NCI-H187 treated with DMSO at 0.1 percent for 48 hours (cell line): Measurements from ENCODE around the gene GALR1.
"Not testable (repeated sequence)": the region's sequence is repeated elsewhere in the genome, so short reads cannot be mapped to it uniquely, and the experiment has no call there.

Experiments used
- DNase-seq: peaks from one replicate; lab custom pipeline; 2025; lab: John Stamatoyannopoulos, UW

Gene GALR1, protein sequence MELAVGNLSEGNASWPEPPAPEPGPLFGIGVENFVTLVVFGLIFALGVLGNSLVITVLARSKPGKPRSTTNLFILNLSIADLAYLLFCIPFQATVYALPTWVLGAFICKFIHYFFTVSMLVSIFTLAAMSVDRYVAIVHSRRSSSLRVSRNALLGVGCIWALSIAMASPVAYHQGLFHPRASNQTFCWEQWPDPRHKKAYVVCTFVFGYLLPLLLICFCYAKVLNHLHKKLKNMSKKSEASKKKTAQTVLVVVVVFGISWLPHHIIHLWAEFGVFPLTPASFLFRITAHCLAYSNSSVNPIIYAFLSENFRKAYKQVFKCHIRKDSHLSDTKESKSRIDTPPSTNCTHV

DNA sequence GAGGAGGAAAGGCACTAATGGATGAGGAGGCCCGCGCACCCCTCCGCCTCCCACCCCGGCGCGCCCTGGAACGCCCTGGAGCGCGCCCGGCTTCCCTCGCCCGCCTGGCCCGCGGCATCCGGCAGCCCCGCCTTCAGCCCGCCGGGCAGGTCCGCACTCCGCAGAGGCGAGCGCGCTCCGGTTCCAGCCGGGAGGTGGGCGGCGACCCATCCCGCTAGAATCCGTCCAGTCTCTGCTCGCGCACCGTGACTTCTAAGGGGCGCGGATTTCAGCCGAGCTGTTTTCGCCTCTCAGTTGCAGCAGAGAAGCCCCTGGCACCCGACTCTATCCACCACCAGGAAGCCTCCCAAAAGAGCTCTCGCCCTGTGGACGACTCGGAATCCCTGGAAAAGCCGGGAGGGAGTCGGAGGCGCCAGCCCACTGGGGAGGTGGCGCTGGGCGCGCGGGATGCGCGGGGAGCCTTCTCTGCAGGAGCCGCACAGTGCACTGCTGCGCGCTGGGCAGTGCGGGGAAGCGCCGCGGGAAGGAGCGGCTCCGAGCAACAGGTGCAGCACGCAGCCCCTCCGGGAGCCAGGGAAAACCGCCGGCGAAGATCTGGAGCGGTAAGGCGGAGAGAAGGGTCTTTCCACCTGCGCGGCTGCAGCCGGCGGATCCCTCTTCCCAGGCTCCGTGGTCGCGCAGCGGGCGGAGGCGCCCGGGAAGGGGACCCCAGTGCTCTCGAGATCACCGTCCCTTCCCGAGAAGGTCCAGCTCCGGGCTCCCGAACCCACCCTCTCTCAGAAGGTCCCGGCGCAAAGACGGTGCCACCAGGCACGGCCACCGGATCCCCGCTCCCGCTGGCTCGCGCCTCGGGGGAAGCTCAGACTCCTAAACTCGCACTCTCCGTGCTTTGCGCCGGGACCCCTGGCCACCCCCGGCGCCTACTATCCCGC is at the start of gene GALR1:
Gene GALR1, plus strand, starts transcription at position 280 of the 932 bp plus-strand sequence. CDS start 701 bp downstream, outside the sequence.
- no peak for DNase-seq

DNA sequence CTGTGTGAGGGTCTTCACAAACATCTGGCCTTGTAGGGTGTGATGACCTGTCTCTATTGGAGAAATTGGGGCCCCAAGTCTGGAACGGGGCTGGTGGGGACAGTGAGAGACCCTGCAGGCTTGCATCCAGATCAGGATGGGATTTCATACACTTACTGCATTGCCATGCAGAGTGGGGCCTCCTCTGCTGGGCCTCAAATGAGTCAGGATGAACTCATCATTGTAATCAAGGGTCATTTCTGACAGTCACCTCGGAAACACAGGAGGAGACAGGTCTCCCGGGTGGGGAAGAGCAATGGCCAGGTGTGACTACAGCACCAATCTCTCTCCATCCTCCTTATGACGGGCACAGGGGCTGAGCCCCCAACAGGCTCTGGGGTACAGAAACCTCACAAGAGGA is 48.1 kb upstream of the GALR1 start:
- no peak for DNase-seq

DNA sequence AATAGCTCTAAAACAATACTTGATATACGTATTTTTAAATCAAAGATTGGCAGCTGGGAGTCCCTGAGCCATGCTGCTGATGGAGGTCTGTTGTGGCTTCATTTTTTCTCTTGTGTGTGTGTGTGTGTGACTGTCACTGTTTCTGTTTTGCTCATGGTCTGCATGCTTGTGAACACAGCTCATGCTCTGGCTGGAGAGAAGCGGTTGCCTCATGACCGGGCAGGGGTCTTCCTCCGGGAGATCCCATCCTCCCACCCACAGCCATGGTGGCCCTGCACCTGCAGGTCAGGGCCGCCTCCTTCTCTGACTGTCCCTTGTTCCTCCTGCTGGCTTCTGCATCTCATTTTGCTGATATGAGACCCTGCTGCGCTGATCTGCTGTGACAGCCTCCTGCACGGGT is 47.3 kb upstream of the GALR1 start:
- DNase-seq, result no peak

DNA sequence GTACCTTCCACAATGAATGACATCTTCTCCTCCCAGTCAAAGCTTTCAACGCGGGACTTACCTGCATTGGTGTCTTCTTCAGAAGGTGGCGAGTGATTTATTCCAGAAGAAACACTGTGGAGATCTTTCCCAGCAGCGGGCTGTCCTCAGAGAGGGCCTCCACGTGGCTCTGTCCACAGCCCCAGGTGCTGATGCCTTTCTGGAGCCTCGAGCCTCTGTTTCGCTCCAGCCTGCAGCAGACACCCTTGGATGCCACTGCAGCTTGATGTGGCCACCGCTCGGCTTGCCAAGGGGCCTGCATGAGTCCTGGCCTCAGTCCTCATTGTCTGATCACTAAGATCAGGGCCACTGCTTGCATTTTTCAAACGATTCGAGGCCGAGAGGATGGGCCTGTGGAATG is 46.6 kb upstream of the GALR1 start:
- no peak for DNase-seq

DNA sequence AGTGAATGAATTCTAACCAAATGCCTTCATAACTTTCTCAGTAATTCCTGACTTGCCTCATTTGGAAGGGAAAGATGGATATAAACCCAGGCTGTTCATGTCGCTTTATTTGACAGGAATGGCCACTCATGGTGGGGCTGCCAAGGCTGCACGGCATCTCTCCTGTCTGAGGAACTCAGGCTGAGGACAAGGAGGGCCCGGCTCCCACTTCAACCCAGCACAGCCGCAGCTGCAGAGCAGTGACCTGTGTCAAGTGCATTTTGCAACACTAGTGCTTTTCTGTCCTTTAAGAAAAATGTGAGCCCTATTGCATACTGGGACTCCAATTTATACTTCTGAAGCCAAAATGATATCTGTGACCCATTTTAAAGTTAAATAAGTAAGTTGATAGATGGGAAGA is 45.8 kb upstream of the GALR1 start:
- DNase-seq, result no peak

DNA sequence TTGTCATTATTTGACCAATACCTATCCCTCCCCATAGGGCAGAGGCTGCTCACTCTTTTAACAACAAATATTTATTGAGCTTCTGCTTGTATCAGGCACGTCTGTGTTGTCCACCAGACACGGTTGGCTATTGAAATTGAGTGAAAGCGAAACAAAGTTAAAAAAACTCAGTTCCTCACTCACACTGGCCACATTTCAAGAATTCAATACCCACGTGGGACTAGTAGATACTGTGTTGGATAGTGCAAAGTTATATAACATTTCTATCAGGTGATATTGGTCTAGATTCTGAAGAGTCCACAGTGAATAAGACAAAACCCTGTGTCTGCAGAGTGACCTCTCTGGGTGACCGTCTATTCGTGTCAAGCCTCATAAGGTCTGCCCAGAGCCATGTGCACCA is 43.9 kb upstream of the GALR1 start:
- DNase-seq, result no peak

DNA sequence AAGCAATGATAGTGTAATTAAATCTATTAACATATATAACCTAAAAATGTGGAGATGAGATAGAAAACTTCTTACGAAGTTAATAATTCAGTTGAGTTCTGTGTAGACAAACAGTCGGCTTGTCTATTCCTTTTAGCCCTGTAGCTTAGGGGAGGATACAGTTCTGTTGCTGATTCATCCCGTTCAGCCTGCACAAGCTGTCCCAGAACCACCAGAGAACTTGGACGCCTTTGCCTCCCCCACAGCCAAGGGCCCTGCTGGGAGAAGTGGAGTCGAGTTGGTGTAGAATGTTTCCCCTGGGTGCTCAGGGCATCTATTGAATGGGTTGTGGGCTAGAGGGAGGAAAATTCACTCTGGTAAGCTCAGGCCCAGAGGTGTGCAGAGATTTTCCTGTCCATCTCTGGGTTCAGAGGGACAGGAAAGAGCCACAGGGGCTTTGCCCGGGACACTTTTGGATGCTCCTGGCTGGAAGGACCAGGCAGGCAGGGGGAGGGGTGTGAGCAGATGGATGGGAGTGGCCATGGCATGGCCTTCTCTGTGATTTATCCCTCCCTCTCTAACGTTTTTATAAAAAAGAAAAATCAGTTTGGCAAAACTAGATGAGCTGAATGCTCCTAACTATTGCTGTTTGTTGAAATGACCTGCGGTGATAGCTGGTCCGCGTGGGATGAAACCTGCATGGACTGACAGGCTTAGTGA is 42.8 kb upstream of the GALR1 start:
- DNase-seq, result no peak

DNA sequence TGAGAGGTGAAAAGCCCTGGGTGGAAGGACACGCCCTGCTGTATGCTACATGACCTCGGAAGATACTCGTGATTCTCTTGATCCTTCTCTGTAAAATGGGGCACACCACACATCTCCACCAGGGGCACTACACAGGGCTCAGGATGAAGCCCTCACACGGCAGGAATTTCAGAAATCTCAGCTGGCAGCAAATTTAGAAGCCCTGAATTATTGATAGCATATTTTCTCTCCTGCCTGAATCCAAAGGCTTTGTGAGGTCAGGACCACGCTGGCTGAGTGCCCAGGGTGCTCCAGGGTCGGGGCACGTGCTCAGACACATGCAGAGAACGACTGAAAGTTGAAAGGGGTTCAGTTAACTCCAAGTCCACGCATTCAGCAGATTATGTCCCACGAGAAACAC is 42.1 kb upstream of the GALR1 start:
- no peak for DNase-seq

DNA sequence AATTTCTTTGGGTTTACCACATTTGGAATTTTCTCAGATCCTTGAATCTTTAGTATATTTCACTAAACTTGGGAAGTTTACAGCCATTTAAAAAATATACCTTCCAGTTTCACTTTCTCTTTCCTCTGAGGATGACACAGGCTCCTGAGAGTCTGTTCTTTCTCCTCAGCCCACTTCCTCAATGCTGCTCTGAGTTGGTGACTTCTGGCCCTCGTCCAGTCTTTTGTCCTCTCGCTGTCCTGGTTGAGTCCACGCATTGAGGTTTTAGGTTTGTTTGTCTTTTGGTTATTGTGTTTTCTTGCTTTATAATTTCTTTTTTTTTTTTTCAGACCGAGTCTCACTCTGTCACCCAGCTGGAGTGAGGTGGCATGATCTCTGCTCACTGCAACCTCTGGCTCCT is 40.7 kb upstream of the GALR1 start:
- no peak for DNase-seq

DNA sequence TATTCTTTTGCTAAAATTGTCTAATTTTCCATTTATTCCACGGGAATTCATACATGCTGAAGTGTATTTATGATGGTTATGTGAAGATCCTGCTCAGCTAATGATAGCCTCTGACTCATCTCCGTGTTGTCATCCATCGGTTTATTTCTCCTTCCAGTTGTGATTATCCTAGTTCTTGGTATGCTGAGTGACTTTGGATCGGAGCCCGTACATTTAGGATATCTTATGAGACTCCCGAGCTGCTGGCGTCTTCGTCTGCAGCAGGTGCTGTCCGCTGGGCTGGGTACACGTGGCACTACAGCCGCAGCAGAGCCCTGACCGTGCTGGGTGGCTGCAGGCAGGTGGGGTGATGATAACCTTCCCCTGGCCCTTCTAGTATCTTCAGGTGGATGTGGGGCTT is 40.1 kb upstream of the GALR1 start:
- no peak for DNase-seq

DNA sequence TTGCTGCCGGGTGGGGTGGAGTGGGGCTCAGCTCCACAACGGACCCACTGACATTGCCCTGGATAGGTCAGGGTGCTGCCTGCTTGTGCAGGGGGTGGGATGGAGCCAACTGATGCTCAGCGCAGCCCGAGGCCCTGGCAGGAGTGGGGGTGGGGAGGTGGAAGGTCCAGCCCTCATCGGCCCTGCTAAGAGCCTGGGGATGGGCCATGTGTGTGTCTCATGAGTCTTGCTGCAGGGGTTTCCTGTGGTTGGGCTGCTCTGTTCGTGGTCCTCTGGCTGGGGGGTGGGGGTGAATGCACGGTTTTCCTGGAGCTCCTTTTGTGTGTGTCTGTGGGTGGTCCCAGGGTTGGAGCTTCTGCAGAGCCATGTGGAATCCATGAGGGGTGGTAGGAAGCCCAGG is 39.4 kb upstream of the GALR1 start:
- DNase-seq, result no peak

DNA sequence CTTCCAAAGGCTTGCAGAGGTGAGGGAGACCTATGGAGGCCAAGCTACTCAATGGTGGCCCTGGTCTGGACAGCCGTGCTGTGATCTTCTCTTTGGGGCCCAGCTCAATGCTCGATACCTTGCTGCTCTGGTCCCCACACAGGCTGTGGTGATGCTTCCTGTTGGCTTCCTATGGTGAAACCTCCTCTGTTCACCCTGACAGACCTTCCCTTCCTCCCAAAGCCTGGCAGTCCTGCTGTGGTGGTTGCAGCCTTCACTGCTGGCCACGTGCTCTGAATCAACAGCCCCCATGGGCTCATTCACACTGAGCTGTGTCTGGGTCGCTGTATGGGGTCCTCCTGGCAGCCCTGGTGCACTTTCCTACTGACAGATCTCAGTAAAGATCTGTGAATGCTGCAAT is 31.0 kb upstream of the GALR1 start:
- DNase-seq, result no peak

DNA sequence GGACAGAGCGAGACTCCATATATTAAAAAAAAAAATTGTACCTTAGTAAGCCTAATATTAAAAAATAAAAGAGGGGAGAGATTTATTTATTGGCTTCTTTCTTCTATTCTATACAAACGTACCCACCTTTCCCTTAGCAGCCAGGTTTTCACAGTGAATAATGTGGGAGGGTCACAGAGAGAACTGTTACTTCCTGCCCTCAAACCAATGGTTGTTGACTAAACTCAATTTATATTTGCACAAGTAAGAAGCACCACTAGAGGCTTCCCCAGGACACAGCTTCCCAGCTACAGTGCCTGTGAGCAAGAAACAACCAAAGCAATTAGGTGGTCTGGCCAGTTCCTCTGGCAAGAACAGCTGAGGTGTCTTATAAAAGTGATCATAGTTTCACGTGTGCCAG is 28.9 kb upstream of the GALR1 start:
- no peak for DNase-seq

DNA sequence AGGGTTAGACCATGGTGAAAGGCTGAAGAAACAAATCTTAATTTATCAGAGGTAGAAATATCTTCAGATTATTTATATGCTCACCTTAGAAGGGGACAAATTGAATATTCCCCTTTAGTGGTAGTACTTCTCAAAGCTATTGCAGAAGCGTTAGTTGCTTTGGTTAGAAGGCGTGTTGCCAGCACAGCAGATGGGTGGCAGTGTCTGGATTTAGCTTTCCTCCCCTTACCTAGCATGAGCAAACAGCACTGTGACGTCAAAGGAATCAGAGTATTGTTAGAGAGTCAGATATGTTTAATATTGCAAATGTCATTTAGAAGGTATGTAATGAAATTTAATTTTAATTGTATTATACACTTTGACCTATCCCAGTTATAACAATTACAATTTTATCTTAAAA is 27.2 kb upstream of the GALR1 start:
- no peak for DNase-seq

DNA sequence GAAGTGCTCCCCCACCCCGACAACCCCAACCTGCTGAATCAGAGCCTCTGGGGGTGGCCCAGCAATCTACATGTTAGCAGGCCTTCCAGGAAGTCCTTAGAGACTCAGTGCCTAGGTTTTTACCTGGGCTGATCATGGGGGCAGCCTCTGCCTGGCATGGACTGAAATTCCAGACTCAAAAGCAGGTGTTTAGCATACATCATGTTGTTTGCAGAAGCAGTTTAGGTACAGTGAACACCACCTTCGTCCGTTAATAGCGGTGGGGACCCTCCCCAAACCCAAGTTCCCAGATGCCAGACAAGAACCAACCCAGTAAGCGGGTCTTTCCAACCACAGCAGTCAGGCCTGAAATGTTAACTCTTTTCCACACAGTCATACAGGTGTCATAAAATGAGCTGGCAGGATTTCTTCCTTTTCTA is 26.4 kb upstream of the GALR1 start:
- DNase-seq, result no peak

DNA sequence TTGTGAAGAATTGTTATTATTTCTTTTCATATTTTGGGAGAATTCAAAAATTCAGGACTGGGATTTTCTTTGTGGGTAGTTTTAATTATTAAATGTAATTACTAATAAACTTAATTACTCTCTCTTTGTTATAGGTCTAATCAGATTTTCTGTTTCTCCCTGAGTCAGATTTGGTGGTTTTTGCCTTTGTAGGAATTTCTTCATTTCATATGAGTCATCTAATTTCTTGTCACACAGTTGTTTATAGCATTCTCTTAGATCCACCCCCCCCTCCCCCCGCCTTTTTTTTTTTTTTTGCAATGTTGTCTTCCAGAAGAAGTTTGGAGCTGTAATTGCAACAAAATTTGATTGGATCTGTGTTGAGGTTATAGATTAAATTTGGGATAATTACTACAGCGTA is 26.0 kb upstream of the GALR1 start:
- no peak for DNase-seq

DNA sequence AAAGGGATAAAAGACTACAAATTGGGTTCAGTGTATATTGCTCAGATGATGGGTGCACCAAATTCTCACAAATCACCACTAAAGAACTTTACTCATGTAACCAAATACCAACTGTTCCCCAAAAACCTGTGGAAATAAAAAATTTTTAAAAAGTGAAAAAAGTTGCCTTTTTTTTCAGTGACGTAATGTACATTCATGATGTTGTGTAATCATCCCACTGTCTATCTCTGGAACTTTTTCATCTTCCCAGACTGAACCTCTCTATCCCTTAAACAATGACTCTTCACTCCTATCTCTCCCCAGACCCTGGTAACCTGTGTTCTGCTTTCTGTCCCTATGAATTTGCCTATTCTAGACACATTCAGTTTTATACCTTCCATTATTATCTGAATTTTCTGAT is 19.0 kb upstream of the GALR1 start:
- DNase-seq, result no peak

DNA sequence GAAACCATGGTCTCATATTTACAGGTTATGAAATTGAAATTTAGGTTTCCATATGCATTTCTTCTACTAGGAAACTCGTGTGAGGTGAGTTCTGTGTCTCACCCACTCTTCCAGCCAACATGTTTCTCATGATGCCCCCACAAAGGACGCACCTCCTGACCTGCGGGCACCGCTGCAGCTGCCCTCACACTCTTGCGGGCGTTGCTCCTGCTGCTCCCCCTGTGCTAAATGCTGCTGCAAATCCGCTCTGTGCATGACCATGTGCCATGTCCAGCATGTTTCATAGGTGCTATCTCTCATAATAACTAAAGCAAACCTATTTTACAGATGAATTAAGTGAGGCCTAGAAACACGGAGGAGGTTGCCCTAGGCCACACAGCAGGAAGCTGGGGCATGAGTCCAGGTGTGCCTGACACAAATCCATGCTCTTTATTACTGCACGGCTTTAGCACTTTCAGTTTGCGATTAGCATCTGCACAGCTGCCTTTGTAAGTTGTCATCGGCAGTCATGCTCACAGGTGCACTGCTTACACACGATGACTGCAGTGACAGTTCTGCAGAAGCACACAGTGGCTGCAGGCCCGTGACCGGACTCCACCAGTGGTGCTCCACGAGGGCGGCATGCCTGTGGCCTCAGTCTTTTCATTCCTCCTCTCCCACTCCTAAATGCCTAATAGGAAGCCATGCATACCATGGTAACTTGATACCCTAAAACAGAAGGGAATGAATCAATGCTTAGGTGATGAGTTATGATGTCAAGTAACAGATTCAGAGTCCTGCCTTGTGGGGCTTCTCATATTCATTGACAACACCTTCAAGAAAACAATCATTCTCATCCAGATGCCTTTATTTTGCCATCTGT is 14.9 kb upstream of the GALR1 start:
- no peak for DNase-seq

DNA sequence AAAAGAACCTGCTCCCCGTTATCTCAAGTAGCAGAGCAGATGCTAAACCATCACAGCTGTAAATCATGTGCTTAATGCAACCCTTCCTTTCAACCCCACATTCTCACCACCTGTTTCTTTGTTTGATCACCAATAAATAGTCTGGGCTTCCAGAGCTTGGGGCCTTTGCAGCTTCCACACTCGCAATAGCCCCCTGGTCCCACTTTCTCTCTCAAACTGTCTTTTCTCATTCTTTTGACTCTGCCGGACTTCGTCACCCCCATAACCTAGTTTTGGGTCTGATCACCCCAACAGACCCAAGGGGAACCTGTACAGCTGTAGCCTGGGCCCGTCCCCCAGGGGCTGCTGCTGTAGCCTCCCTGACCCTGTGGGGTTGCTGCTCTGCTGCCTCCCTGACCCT is 10.4 kb upstream of the GALR1 start:
- not testable (repeated sequence) for DNase-seq

DNA sequence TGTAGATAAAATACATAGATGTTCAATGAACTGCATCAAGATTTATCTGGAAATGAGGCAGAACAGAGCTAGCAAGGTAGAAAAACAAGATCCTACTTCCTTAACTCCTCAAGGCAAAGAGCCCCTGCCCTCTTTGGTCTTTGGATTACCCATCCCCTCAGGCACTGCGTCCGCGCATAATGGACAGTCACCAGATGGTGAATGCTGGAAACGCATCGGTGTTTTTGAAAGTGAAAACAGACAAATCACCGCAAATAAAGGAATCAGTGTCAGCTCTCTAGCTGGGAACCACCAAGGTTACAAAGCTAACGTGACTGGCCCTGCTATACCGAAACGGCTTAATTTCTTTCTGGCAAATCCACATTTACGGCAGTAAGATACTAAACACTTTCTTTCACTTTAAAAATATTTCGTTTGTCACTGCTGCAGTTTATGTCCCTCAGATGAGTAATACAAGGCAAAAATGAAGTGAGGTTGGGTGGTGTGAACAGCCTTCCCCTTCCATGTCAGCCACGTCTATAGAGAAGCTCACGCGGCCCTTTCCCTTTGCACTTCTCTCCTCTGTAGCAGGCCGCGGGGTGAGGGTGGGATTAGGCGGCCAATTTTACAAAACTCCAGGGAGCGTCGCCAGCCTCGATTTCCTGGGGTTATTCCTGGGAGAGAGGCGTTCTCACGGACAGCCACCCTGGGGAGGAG is 627 bp upstream of the GALR1 start:
- DNase-seq, result no peak

DNA sequence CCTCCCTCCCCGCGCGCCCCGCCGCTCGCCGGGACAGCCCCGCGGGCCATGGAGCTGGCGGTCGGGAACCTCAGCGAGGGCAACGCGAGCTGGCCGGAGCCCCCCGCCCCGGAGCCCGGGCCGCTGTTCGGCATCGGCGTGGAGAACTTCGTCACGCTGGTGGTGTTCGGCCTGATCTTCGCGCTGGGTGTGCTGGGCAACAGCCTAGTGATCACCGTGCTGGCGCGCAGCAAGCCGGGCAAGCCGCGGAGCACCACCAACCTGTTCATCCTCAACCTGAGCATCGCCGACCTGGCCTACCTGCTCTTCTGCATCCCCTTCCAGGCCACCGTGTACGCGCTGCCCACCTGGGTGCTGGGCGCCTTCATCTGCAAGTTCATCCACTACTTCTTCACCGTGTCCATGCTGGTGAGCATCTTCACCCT is 865 bp downstream of the GALR1 start:
- DNase-seq, result no peak
